Measurements from ENCODE around the gene GAB2.
A peak's percentile ranks its signal among the peaks of the same experiment; 100 is the strongest.
"Not testable (repeated sequence)": the region's sequence is repeated elsewhere in the genome, so short reads cannot be mapped to it uniquely, and the experiment has no call there.

Gene GAB2, protein sequence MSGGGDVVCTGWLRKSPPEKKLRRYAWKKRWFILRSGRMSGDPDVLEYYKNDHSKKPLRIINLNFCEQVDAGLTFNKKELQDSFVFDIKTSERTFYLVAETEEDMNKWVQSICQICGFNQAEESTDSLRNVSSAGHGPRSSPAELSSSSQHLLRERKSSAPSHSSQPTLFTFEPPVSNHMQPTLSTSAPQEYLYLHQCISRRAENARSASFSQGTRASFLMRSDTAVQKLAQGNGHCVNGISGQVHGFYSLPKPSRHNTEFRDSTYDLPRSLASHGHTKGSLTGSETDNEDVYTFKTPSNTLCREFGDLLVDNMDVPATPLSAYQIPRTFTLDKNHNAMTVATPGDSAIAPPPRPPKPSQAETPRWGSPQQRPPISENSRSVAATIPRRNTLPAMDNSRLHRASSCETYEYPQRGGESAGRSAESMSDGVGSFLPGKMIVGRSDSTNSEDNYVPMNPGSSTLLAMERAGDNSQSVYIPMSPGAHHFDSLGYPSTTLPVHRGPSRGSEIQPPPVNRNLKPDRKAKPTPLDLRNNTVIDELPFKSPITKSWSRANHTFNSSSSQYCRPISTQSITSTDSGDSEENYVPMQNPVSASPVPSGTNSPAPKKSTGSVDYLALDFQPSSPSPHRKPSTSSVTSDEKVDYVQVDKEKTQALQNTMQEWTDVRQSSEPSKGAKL

DNA sequence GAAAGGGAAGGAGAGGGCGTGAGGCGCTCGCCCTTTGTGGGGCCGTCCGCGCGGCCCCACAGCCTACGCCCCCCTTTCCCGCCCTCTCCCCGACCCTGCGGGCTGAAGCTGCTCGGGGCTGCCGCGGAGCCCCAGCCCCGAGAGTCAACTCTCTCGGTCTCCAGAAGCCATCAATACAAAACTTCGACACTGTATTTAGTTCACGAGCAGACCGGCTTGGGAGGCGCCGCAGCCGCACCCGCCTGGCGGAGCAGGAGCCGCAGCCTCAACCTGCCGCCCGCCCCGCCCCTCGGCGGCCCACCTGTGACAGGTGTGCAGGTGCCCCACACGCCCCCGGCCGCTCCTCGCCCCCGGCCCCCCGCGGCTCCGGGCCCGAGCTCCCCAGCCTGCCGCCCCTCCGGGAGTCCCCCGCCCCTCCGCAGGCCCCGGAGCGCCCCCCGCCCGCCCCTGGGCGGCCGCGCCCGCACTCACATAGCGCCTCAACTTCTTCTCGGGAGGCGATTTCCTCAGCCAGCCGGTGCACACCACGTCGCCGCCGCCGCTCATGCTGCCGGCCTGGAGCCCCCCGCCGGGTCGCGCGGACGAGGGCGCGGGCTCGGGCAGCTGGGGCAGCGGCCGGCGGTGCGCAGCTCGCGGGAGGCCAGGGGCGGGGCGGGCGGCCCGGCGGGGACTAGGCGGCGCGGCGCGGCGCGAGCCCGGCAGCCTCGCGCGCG is at the start of gene GAB2:
TSS of gene GAB2 (minus strand) at position 646 of the 713 bp plus-strand sequence. CDS start at position 546, 100 bp downstream.
- no peaks in the 10 kb centered on the region for H3K27me3 ChIP-seq
- TF ChIP-seq, protein P1, sequence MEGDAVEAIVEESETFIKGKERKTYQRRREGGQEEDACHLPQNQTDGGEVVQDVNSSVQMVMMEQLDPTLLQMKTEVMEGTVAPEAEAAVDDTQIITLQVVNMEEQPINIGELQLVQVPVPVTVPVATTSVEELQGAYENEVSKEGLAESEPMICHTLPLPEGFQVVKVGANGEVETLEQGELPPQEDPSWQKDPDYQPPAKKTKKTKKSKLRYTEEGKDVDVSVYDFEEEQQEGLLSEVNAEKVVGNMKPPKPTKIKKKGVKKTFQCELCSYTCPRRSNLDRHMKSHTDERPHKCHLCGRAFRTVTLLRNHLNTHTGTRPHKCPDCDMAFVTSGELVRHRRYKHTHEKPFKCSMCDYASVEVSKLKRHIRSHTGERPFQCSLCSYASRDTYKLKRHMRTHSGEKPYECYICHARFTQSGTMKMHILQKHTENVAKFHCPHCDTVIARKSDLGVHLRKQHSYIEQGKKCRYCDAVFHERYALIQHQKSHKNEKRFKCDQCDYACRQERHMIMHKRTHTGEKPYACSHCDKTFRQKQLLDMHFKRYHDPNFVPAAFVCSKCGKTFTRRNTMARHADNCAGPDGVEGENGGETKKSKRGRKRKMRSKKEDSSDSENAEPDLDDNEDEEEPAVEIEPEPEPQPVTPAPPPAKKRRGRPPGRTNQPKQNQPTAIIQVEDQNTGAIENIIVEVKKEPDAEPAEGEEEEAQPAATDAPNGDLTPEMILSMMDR (IDR thresholded peaks at IDR 0.05) = no peak
- no peaks in the 10 kb centered on the region for H3K36me3 ChIP-seq
- H3K27ac ChIP-seq = peak within 1 kb of the TSS; percentile 100
- peaks cover 76 to 85% of the 10 kb centered on the region in 2 experiments for H3K4me1 ChIP-seq (ENCODE audit: control insufficient read depth in 1 of 2, insufficient read depth in 1 of 2, low read depth in 1 of 2, low read length in 1 of 2)
- no peaks in the 10 kb centered on the region for H3K9me3 ChIP-seq
- peak within 1 kb of the TSS; percentile 76 to 78 for H3K4me3 ChIP-seq (ENCODE audit: low read depth in 1 of 2, low read length in 1 of 2)

DNA sequence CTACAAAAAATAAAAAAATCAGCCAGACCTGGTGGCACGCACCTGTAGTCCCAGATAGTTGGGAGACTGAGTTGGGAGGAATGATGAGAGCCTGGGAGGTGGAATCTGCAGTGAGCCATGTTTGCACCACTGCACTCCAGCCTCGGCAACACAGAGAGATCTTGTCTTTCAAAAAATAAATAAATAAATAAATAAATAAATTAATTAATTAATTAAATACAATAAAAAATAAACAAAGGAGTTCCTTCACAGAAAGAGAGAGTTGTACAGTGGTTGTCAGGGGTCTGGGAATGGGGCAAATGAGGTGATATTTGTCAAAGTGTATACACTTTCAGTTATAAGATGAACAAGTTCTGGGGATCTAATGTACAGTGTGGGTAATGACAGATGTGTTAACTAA is 49.8 kb upstream of the GAB2 start:
- H3K9me3 ChIP-seq = no peaks in the 10 kb centered on the region
- TF ChIP-seq, protein P1 (IDR thresholded peaks at IDR 0.05) = no peak
- H3K4me1 ChIP-seq (ENCODE audit: control insufficient read depth in 1 of 2, insufficient read depth in 1 of 2, low read depth in 1 of 2, low read length in 1 of 2) = peaks cover 0 to 7% of the 10 kb centered on the region in 2 experiments
- H3K27ac ChIP-seq = no peak overlapping the region
- no peaks in the 10 kb centered on the region for H3K27me3 ChIP-seq
- no peak overlapping the region for H3K4me3 ChIP-seq (ENCODE audit: low read depth in 1 of 2, low read length in 1 of 2)
- H3K36me3 ChIP-seq = no peaks in the 10 kb centered on the region

DNA sequence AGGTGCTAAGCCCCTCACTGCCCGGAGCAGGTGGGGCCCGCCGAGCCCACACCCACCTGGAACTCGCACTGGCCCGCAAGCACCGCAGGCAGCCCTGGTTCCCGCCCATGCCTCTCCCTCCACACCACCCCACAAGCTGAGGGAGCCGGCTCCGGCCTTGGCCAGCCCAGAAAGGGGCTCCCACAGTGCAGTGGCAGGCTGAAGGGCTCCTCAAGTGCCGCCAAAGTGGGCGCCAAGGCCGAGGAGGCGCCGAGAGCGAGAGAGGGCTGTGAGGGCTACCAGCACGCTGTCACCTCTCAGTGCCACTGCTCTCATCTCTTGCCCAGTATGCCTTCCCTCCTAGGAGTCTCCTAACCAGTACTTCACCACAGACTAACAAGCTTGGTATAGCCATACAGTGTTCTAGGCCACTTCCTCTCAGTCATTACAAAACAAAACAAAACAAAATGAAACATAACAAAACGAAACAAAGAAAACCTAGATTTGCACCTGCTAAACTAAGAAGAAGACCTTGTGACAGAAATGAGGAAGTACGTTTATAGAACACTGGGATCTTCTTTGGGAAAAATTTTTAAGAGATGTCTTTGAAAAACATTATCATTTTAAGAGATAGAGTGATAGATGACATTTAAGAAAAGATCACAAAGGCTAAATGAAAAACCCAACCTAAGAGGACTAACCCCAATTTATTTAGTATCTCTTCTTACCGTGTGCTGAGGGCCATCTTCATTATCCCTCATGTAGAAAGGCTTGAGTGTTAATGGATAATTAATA is 47.7 kb upstream of the GAB2 start:
- Histone ChIP-seq H3K36me3 (no peaks in the 10 kb centered on the region), H3K27me3 (no peaks in the 10 kb centered on the region), H3K27ac (no peak overlapping the region), H3K9me3 (no peaks in the 10 kb centered on the region), H3K4me1 (ENCODE audit: control insufficient read depth in 1 of 2, insufficient read depth in 1 of 2, low read depth in 1 of 2, low read length in 1 of 2) (peaks cover 0 to 7% of the 10 kb centered on the region in 2 experiments), H3K4me3 (ENCODE audit: low read depth in 1 of 2, low read length in 1 of 2) (no peak overlapping the region)
- TF ChIP-seq, protein P1 (IDR thresholded peaks at IDR 0.05) = no peak

DNA sequence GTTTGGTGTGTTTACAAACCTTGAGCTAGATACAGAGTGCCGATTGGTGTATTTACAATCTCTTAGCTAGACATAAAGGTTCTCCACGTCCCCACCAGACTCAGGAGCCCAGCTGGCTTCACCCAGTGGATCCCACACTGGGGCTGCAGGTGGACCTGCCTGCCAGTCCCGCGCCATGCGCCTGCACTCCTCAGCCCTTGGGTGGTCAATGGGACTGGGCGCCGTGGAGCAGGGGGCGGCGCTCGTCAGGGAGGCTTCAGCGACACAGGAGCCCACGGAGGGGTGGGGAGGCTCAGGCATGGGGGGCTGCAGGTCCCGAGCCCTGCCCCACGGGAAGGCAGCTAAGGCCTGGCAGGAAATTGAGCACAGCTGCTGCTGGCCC is 47.2 kb upstream of the GAB2 start:
- not testable (repeated sequence) for H3K36me3 ChIP-seq; H3K27me3 ChIP-seq; H3K4me1 ChIP-seq (ENCODE audit: control insufficient read depth in 1 of 2, insufficient read depth in 1 of 2, low read depth in 1 of 2, low read length in 1 of 2); H3K4me3 ChIP-seq (ENCODE audit: low read depth in 1 of 2, low read length in 1 of 2); H3K27ac ChIP-seq; H3K9me3 ChIP-seq

DNA sequence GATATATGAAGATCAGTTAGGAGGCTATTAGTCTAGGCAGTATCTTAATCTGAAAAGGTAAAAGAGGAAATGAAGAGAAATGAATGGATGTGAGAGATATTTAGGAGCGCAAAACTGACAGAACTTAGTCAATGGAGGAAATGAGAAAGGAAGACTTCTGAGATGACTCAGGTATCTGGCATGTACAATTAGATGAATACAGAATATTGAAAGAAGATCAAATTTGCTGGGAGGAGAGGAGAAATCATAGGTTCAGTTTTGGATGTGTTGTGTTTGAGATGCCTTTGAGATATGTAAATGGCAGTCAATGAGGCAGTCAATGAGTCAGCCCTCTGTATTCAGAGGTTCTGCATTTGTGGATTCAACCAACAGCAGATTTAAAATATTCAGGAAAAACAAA is 42.9 kb upstream of the GAB2 start:
- H3K27ac ChIP-seq = no peak overlapping the region
- TF ChIP-seq, protein P1 (IDR thresholded peaks at IDR 0.05) = no peak

More for the DNA sequence above, 42.9 kb upstream of the GAB2 start:
- H3K4me1 ChIP-seq (ENCODE audit: control insufficient read depth in 1 of 2, insufficient read depth in 1 of 2, low read depth in 1 of 2, low read length in 1 of 2) = no peaks in the 10 kb centered on the region
- no peaks in the 10 kb centered on the region for H3K36me3 ChIP-seq
- H3K4me3 ChIP-seq (ENCODE audit: low read depth in 1 of 2, low read length in 1 of 2) = no peak overlapping the region
- no peaks in the 10 kb centered on the region for H3K9me3 ChIP-seq
- H3K27me3 ChIP-seq = no peaks in the 10 kb centered on the region

Data from neutrophil (primary cell).